Esophagus muscularis mucosa (tissue), 3 donors: Measurements from ENCODE around the gene LITAF.

Experiments used
- POLR2A ChIP-seq: fragments of 450-650 bp; IDR thresholded peaks from one replicate; pipeline ENCODE4 v1.6.1; 2017; ENCODE audit warnings: antibody characterized with exemption, moderate library complexity, mild to moderate bottlenecking, low read depth
- TF ChIP-seq, protein P1 (sequence below), 3 experiments: fragments of 200-600 bp in 2 of 3; fragments of 450-650 bp in 1 of 3; sonication (generic) in 2 of 3; IDR thresholded peaks; one replicate each; pipeline ENCODE4 v1.5.1; 2017 to 2019; ENCODE audit warnings: antibody characterized with exemption in 3 of 3, mild to moderate bottlenecking in 2 of 3, moderate library complexity in 1 of 3

- TF ChIP-seq POLR2A: no peak
- TF ChIP-seq, protein P1, sequence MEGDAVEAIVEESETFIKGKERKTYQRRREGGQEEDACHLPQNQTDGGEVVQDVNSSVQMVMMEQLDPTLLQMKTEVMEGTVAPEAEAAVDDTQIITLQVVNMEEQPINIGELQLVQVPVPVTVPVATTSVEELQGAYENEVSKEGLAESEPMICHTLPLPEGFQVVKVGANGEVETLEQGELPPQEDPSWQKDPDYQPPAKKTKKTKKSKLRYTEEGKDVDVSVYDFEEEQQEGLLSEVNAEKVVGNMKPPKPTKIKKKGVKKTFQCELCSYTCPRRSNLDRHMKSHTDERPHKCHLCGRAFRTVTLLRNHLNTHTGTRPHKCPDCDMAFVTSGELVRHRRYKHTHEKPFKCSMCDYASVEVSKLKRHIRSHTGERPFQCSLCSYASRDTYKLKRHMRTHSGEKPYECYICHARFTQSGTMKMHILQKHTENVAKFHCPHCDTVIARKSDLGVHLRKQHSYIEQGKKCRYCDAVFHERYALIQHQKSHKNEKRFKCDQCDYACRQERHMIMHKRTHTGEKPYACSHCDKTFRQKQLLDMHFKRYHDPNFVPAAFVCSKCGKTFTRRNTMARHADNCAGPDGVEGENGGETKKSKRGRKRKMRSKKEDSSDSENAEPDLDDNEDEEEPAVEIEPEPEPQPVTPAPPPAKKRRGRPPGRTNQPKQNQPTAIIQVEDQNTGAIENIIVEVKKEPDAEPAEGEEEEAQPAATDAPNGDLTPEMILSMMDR (IDR thresholded peaks at IDR 0.05): no peak
These were observed 302 bp downstream of the LITAF start for GRCh38 chr16:11586378-11586855.
